K562 (cell line): ENCODE measurements around the gene SUGP1. TPM values are rescaled to one million over a fixed set of nuclear protein-coding genes. Genes with fewer than 3 reads are reported as not detected.

ENCODE experiments used
- ATAC-seq: fragments of 200-7000 bp; cut with Tn5 transposase; 3 replicates; pipeline ENCODE4 v1.9.1; 2020; ENCODE audit warnings: moderate library complexity
- BruUV-seq: library from RNA; stranded (reverse); fragments of 400-500 nt; replicated peaks from 2 replicates; lab custom pipeline; 2021; lab: Mats Ljungman, UMichigan
- CTCF ChIA-PET: fragments of 300-600 bp; formaldehyde crosslinking; extraction: SDS; loops from one replicate; lab custom pipeline; 2021; ENCODE audit warnings: low intra/inter-chr PET ratio; lab: Yijun Ruan, JAX
- POLR2A ChIA-PET: fragments of 300-600, 350-650 bp; sonication (Branson Sonifier 250); formaldehyde crosslinking; extraction: SDS; loops from one replicate; lab custom pipeline; 2021; ENCODE audit warnings: antibody characterized with exemption, inconsistent platforms; lab: Yijun Ruan, JAX
- DNase-seq, 4 experiments: peaks; one replicate each; pipeline versions ENCODE4 v3.0.0 to v3.0.0-alpha.2; 2011 to 2018; ENCODE audit warnings: low spot score in 3 of 4, mixed read lengths in 3 of 4; ENCODE audit errors: extremely low read depth in 1 of 4
- FAIRE-seq: peaks from 2 replicates; lab custom pipeline; 2011; peaks lifted over from hg19 to GRCh38; lab: Jason Lieb, UNC
- H2AFZ ChIP-seq: 2 replicates; pipeline ENCODE4 v1.6.0; 2011; ENCODE audit warnings: low read depth, low read length, control low read depth, inconsistent platforms
- H3K27ac ChIP-seq: fragments of 200-600 bp; 3 replicates; pipeline ENCODE4 v1.8.0; 2011; ENCODE audit warnings: low read depth, mild to moderate bottlenecking, control low read depth, inconsistent platforms, low read length, moderate library complexity, mixed read lengths; ENCODE audit errors: extremely low read depth
- H3K27me3 ChIP-seq, 2 experiments: fragments of 300-600 bp in 1 of 2; 2 replicates in 1 of 2; 3 replicates in 1 of 2; pipeline versions ENCODE4 v1.6.0 to v1.8.0; 2011; ENCODE audit warnings: inconsistent platforms in 2 of 2, low read length in 2 of 2, mild to moderate bottlenecking in 1 of 2, mixed read lengths in 1 of 2, moderate library complexity in 1 of 2; ENCODE audit not compliant: control insufficient read depth in 2 of 2, insufficient read depth in 2 of 2
- H3K36me3 ChIP-seq: fragments of 300-600 bp; 3 replicates; pipeline ENCODE4 v1.8.0; 2011; ENCODE audit warnings: mild to moderate bottlenecking, low read length, inconsistent platforms; ENCODE audit not compliant: control insufficient read depth, insufficient read depth
- H3K4me1 ChIP-seq, 2 experiments: fragments of 200-600 bp in 1 of 2; replicated peaks in 1 of 2; 2 replicates in 1 of 2; 3 replicates in 1 of 2; pipeline versions ENCODE4 v1.5.1 to v1.8.0; 2011; ENCODE audit warnings: inconsistent platforms in 2 of 2, low read length in 2 of 2, mild to moderate bottlenecking in 1 of 2, mixed read lengths in 1 of 2, moderate library complexity in 1 of 2; ENCODE audit not compliant: control insufficient read depth in 2 of 2, insufficient read depth in 2 of 2
- H3K4me2 ChIP-seq: 2 replicates; pipeline ENCODE4 v1.6.1; 2011; ENCODE audit warnings: low read length, control low read depth, inconsistent platforms, mixed read lengths; ENCODE audit not compliant: insufficient read depth
- H3K4me3 ChIP-seq: fragments of 200-600 bp; sonication (generic), shearing (Covaris generic); 2 replicates; pipeline ENCODE4 v1.5.1; 2016; ENCODE audit warnings: control low read depth, inconsistent platforms
- H3K79me2 ChIP-seq: fragments of 200-600 bp; 3 replicates; pipeline ENCODE4 v1.8.0; 2011; ENCODE audit warnings: low read length, inconsistent platforms; ENCODE audit not compliant: control insufficient read depth, insufficient read depth
- H3K9ac ChIP-seq, 2 experiments: 2 replicates each; pipeline versions ENCODE4 v1.6.0 to v1.6.1; 2011; ENCODE audit warnings: low read depth in 2 of 2, low read length in 2 of 2, control low read depth in 1 of 2, inconsistent platforms in 1 of 2, mild to moderate bottlenecking in 1 of 2, mixed read lengths in 1 of 2; ENCODE audit not compliant: insufficient read depth in 1 of 2
- H3K9me1 ChIP-seq: one replicate; pipeline ENCODE4 v1.6.0; 2011; ENCODE audit warnings: inconsistent platforms, mild to moderate bottlenecking, low read length, moderate library complexity; ENCODE audit not compliant: control insufficient read depth, insufficient read depth
- H3K9me3 ChIP-seq: replicated peaks from 2 replicates; pipeline ENCODE4 v1.5.1; 2011; ENCODE audit warnings: low read depth, low read length, inconsistent platforms; ENCODE audit not compliant: control insufficient read depth, insufficient read depth
- H4K20me1 ChIP-seq: replicated peaks from 2 replicates; pipeline ENCODE4 v1.6.1; 2011; ENCODE audit warnings: low read length, inconsistent platforms, mixed read lengths; ENCODE audit not compliant: control insufficient read depth, insufficient read depth
- CC2D1A ChIP-seq: fragments of 450-650 bp; IDR thresholded peaks from 2 replicates; pipeline ENCODE4 v1.6.1; 2017; ENCODE audit warnings: mild to moderate bottlenecking
- CHD1 ChIP-seq: fragments of 200-600 bp; sonication (generic); IDR thresholded peaks from one replicate; pipeline ENCODE4 v1.6.1; 2012; ENCODE audit warnings: mild to moderate bottlenecking, moderate library complexity, low read length, inconsistent platforms
- POLR2G ChIP-seq: fragments of 200-400 bp; formaldehyde crosslinking; IDR thresholded peaks from 2 replicates; pipeline ENCODE4 v1.6.1; 2017; ENCODE audit warnings: low read depth, mild to moderate bottlenecking, antibody characterized with exemption, low read length, moderate library complexity
- RAD51 ChIP-seq: fragments of 450-650 bp; IDR thresholded peaks from 2 replicates; pipeline ENCODE4 v1.7.1; 2016; ENCODE audit warnings: low read depth, mild to moderate bottlenecking, borderline replicate concordance
- WGBS: fragments of 100-300 bp; shearing (Covaris generic); methylation state at CpG from one replicate; pipeline ENCODE4 v1.1.6; 2016; ENCODE audit warnings: low coverage, mixed read lengths; ENCODE audit not compliant: insufficient coverage; ENCODE audit errors: missing lambda C conversion rate; 5-methylcytosine and 5-hydroxymethylcytosine counted together
- in situ Hi-C: fragments of 300-500 bp; cut with MboI; formaldehyde crosslinking; loops from 4 replicates; pipeline ENCODE4 v1.15.0; 2018; ENCODE audit warnings: inconsistent platforms, mixed read lengths
- intact Hi-C: fragments of 100-400 bp; cut with micrococcal nuclease; formaldehyde crosslinking; loops from 2 replicates; pipeline ENCODE4 v1.14.2; 2022
- polyA plus RNA-seq, 8 experiments: library from polyadenylated mRNA; depleted of rRNA in 4 of 8; stranded (reverse) in 5 of 8; unstranded in 3 of 8; fragments of >200 nt; fragmentation: Nextera tagmentation in 2 of 8; fragmentation: Illumina TruSeq in 1 of 8; extraction: Ambion mirVana in 2 of 8; extraction: Trizol in 1 of 8; gene quantifications; 2 replicates each; pipeline versions ENCODE4 v1.2.1 to v1.2.3, GENCODE V29; 2011 to 2014; ENCODE audit warnings: inconsistent platforms in 1 of 8, missing spikeins in 1 of 8
- total RNA-seq, 7 experiments: library from RNA; depleted of rRNA in 6 of 7; stranded (reverse); fragments of >200 nt in 6 of 7; fragmentation: Illumina TruSeq in 2 of 7; extraction: Trizol in 2 of 7; gene quantifications; 2 replicates each; pipeline versions ENCODE4 v1.2.1 to v1.2.3, GENCODE V29; 2011 to 2021; ENCODE audit warnings: low replicate concordance in 1 of 7
- TF ChIP-seq, protein P1 (sequence below): fragments of 450-650 bp; formaldehyde crosslinking; IDR thresholded peaks from 2 replicates; pipeline ENCODE4 v1.4.0; 2020; ENCODE audit warnings: mild to moderate bottlenecking, moderate library complexity

Gene SUGP1
- total and polyA plus RNA-seq, 9 of the 15 experiments (the other 6 are each of a cell fraction or from before 2014, with no cell fraction given): 1.0 to 53.3 (median 32.4) TPM

DNA sequence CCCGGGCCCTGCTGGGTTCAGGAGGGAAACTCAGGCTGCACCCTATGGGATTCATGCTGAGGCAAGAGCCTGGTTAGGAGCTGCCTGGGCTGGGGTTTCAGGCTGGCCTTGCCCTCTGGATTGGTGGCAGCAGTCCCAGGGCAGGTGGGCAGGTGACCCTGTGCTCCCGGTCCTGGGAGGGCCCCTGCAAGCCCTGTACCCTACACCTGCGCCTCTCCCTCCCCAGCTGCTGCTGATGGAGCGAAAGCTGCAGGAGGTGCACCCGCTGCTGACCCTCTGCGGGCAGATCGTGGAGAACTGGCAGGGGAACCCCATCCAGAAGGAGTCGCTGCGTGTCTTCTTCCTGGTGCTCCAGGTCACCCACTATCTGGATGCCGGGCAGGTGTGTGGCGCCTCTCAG is 20.7 kb upstream of the SUGP1 start:
- DNase-seq (no peak), ATAC-seq (no peak), FAIRE-seq (no peak)
- CTCF ChIA-PET: no interaction called here
- H3K4me3 ChIP-seq: no peak overlapping the region
- no peak overlapping the region for H2AFZ ChIP-seq
- BruUV-seq: no TSS peak
- 91% methylated on average over 3 of the region's 11 CpGs for WGBS
- H3K4me1 ChIP-seq: peaks cover 0 to 28% of the 10 kb centered on the region in 2 experiments; a peak in 1 of 5 replicates
- intact Hi-C loops (loop anchor here (5.0 kb wide), 1 partner anchor 154 kb away; no protein-coding TSS in a partner anchor), in situ Hi-C loops (loop anchor here (5.0 kb wide), 1 partner anchor 199 kb away; no protein-coding TSS in a partner anchor)
- no peaks in the 10 kb centered on the region; the same call in 1 of the 2 replicates for H4K20me1 ChIP-seq
- no peak overlapping the region for H3K4me2 ChIP-seq
- TF ChIP-seq, protein P1, sequence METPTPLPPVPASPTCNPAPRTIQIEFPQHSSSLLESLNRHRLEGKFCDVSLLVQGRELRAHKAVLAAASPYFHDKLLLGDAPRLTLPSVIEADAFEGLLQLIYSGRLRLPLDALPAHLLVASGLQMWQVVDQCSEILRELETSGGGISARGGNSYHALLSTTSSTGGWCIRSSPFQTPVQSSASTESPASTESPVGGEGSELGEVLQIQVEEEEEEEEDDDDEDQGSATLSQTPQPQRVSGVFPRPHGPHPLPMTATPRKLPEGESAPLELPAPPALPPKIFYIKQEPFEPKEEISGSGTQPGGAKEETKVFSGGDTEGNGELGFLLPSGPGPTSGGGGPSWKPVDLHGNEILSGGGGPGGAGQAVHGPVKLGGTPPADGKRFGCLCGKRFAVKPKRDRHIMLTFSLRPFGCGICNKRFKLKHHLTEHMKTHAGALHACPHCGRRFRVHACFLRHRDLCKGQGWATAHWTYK (CRISPR knock-in tag): no peak
- TF ChIP-seq POLR2G: peak; percentile 61
- H3K9me3 ChIP-seq: no peaks in the 10 kb centered on the region
- H3K79me2 ChIP-seq: no peaks in the 10 kb centered on the region
- no peak overlapping the region; a peak in 1 of 4 replicates for H3K9ac ChIP-seq
- H3K27ac ChIP-seq: no peak overlapping the region
- no peaks in the 10 kb centered on the region for H3K9me1 ChIP-seq
- H3K27me3 ChIP-seq: no peaks in the 10 kb centered on the region
- peaks cover 73% of the 10 kb centered on the region; the same call in 2 of the 3 replicates for H3K36me3 ChIP-seq
- POLR2A ChIA-PET: interaction anchor here (0.5 to 1.0 kb wide), 4 partner anchors 7 to 1970 kb away, joined by 3 to 5 read pairs (median 3); no protein-coding TSS in a partner anchor

DNA sequence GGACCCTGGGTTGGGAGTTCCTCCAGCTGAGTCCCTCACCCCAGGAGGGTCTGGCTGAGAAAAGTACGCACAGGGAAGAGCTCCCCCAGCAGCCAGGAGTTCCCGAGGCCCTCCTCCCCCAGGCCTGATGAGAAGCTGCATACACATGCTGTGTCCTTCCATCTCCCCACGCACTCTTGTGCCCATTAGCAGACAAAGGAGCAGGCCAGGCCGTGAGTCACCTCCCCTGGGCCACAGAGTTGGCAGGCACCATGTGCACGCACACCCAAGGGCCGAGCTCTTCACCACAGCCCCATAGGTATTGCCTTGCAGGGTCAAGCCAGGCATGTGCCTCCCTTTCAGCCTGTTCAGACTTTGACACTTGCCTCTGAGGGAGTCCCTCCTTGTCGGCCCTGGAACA is 17.8 kb upstream of the SUGP1 start:
- Histone ChIP-seq H3K4me2 (no peak overlapping the region), H3K27me3 (no peaks in the 10 kb centered on the region), H3K4me1 (peaks cover 0 to 22% of the 10 kb centered on the region in 2 experiments; a peak in 1 of 5 replicates), H3K4me3 (no peak overlapping the region), H3K27ac (no peak overlapping the region), H4K20me1 (peaks cover 3% of the 10 kb centered on the region; the same call in 1 of the 2 replicates), H3K9ac (peak overlapping the region in 1 of 2 experiments; percentile 45; a peak in 1 of 4 replicates), H3K36me3 (peaks cover 69% of the 10 kb centered on the region; the same call in 2 of the 3 replicates), H2AFZ (no peak overlapping the region), H3K9me3 (no peaks in the 10 kb centered on the region), H3K79me2 (no peaks in the 10 kb centered on the region), H3K9me1 (peaks cover 4% of the 10 kb centered on the region)
- in situ Hi-C loops: no loop called here
- intact Hi-C loops: no loop called here
- no TSS peak for BruUV-seq
- DNase-seq (no peak), ATAC-seq (no peak), FAIRE-seq (no peak)
- WGBS: 98% methylated on average over 5 of the region's 7 CpGs
- ChIA-PET POLR2A (interaction anchor here (0.6 kb wide), 1 partner anchor 103 kb away, joined by 3 read pairs; no protein-coding TSS in a partner anchor), CTCF (no interaction called here)
- TF ChIP-seq CHD1: no peak
- TF ChIP-seq POLR2G: peak; percentile 4; the same call in 1 of the 2 replicates
- no peak for TF ChIP-seq RAD51
- TF ChIP-seq CC2D1A: no peak
